ENCODE data around the gene UGGT2.
A peak's percentile ranks its signal among the peaks of the same experiment; 100 is the strongest.
"Not testable (repeated sequence)": the region's sequence is repeated elsewhere in the genome, so short reads cannot be mapped to it uniquely, and the experiment has no call there.

UGGT2 gene

GRCh38 chr13:95906999-95907398, 146.2 kb downstream of the UGGT2 start:
- no peak for DNase-seq

GRCh38 chr13:95903569-95903968, 149.6 kb downstream of the UGGT2 start:
- DNase-seq = no peak

GRCh38 chr13:95902741-95903140, 150.5 kb downstream of the UGGT2 start:
- no peak for DNase-seq

GRCh38 chr13:95898256-95898655, 154.9 kb downstream of the UGGT2 start:
- no peak for DNase-seq

- DNase-seq = no peak
Measured at GRCh38 chr13:95896301-95896700, 156.9 kb downstream of the UGGT2 start.

GRCh38 chr13:95893861-95894260, 159.3 kb downstream of the UGGT2 start:
- no peak for DNase-seq

- DNase-seq = no peak
Measured at GRCh38 chr13:95882121-95882520, 171.1 kb downstream of the UGGT2 start.

- DNase-seq = no peak
Measured at GRCh38 chr13:95880331-95880730, 172.9 kb downstream of the UGGT2 start.

GRCh38 chr13:95874286-95874685, 178.9 kb downstream of the UGGT2 start:
- no peak for DNase-seq

GRCh38 chr13:95870421-95870820, 182.8 kb downstream of the UGGT2 start:
- no peak for DNase-seq

GRCh38 chr13:95865080-95865615, 188.1 kb downstream of the UGGT2 start:
- DNase-seq = no peak

- no peak for DNase-seq
Measured at GRCh38 chr13:95862408-95862807, 190.8 kb downstream of the UGGT2 start.

GRCh38 chr13:95861296-95861695, 191.9 kb downstream of the UGGT2 start:
- no peak for DNase-seq

- no peak for DNase-seq
Measured at GRCh38 chr13:95858286-95859075, 194.7 kb downstream of the UGGT2 start.

GRCh38 chr13:95845656-95846055, 207.5 kb downstream of the UGGT2 start:
- DNase-seq = not testable (repeated sequence)

GRCh38 chr13:95842898-95843297, 210.3 kb downstream of the UGGT2 start:
- no peak for DNase-seq

GRCh38 chr13:95841894-95842293, 211.3 kb downstream of the UGGT2 start:
- no peak for DNase-seq

- DNase-seq = peak in 50 of 56 donors; percentile 0 to 77 (median 26)
Measured at GRCh38 chr13:95834134-95834765, 219.0 kb downstream of the UGGT2 start.

- no peak for DNase-seq
Measured at GRCh38 chr13:95833719-95834118, 219.5 kb downstream of the UGGT2 start.

- no peak for DNase-seq
Measured at GRCh38 chr13:95833126-95833525, 220.1 kb downstream of the UGGT2 start.

GRCh38 chr13:95822303-95822702, 230.9 kb downstream of the UGGT2 start:
- DNase-seq = no peak

- no peak for DNase-seq
Measured at GRCh38 chr13:95814495-95814894, 238.7 kb downstream of the UGGT2 start.

- no peak for DNase-seq
Measured at GRCh38 chr13:95813139-95813538, 240.1 kb downstream of the UGGT2 start.

Measured in amygdala (tissue), 56 donors.